Peyer's patch (tissue), 4 donors: ENCODE data around the gene DSCAML1. TPM values are rescaled to one million over a fixed set of nuclear protein-coding genes. Genes with fewer than 3 reads are reported as not detected.

Experiments
- DNase-seq, 3 donors: peaks; one replicate each; pipeline ENCODE4 v3.0.0-alpha.2; 2017 to 2019
- H3K27ac ChIP-seq, 4 donors: fragments of 200-600 bp; sonication (generic); one replicate each; pipeline ENCODE4 v1.5.1; 2016 to 2019
- H3K27me3 ChIP-seq, 2 donors: fragments of 200-600 bp; sonication (generic); one replicate each; pipeline ENCODE4 v1.5.1; 2019
- H3K36me3 ChIP-seq, 3 donors: fragments of 200-600 bp; sonication (generic); one replicate each; pipeline ENCODE4 v1.5.1; 2016 to 2019
- H3K4me1 ChIP-seq, 4 donors: fragments of 200-600 bp; sonication (generic); one replicate each; pipeline ENCODE4 v1.5.1; 2016 to 2019
- H3K4me3 ChIP-seq, 4 donors: fragments of 200-600 bp; sonication (generic); 1 replicate in 3 of 4; 2 replicates in 1 of 4; pipeline ENCODE4 v1.5.1; 2016 to 2019; ENCODE audit warnings: mild to moderate bottlenecking in 1 of 4
- H3K9me3 ChIP-seq, 4 donors: fragments of 200-600 bp; sonication (generic); one replicate each; pipeline ENCODE4 v1.5.1; 2016 to 2019; ENCODE audit warnings: mild to moderate bottlenecking in 1 of 4
- CTCF ChIP-seq, 6 experiments: fragments of 450-650 bp in 4 of 6; fragments of 200-600 bp in 2 of 6; sonication (generic) in 1 of 6; IDR thresholded peaks; one replicate each; pipeline ENCODE4 v1.5.1; 2017 to 2019; ENCODE audit warnings: antibody characterized with exemption in 6 of 6, mild to moderate bottlenecking in 3 of 6, moderate library complexity in 1 of 6
- POLR2A ChIP-seq, 2 donors: fragments of 450-650 bp; IDR thresholded peaks; one replicate each; pipeline ENCODE4 v1.5.1; 2017; ENCODE audit warnings: antibody characterized with exemption in 2 of 2, mild to moderate bottlenecking in 2 of 2, moderate library complexity in 2 of 2
- total RNA-seq, 4 donors: library from RNA; depleted of rRNA; stranded (reverse); fragments of >200 nt; gene quantifications; one replicate each; pipeline ENCODE4 v1.1.0, GENCODE V29; 2016

The DSCAML1 gene
- total RNA-seq, 4 donors from 2014 or later: 0.18 to 5.8 (median 2.9) TPM

DNA sequence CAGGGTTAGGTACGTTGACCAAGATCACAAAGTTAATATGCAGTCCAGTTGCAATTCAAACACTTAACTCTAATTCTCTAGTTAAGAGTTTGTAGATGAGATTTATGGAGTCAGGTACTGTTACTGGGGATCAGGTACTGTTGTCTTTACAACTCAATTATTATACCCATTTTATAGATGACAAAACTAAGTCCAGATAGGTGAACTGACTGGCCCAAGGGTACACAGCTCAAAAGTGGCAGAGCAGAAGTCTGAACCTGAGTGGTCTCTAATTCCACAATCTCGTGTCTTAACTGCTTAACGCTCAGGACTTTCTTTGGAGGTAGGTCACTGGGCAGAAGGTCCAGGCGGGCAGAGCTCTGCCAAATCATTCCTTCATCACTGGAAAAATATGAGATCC lies 77.5 kb downstream of the DSCAML1 start:
- H3K36me3 ChIP-seq: no peaks in the 10 kb centered on the region
- H3K27ac ChIP-seq: no peak overlapping the region
- H3K27me3 ChIP-seq: no peaks in the 10 kb centered on the region
- no peaks in the 10 kb centered on the region for H3K9me3 ChIP-seq
- H3K4me1 ChIP-seq: no peaks in the 10 kb centered on the region
- no peak for TF ChIP-seq POLR2A (IDR thresholded peaks at IDR 0.05)
- TF ChIP-seq CTCF (IDR thresholded peaks at IDR 0.05): no peak
- DNase-seq: no peak
- H3K4me3 ChIP-seq: no peak overlapping the region

DNA sequence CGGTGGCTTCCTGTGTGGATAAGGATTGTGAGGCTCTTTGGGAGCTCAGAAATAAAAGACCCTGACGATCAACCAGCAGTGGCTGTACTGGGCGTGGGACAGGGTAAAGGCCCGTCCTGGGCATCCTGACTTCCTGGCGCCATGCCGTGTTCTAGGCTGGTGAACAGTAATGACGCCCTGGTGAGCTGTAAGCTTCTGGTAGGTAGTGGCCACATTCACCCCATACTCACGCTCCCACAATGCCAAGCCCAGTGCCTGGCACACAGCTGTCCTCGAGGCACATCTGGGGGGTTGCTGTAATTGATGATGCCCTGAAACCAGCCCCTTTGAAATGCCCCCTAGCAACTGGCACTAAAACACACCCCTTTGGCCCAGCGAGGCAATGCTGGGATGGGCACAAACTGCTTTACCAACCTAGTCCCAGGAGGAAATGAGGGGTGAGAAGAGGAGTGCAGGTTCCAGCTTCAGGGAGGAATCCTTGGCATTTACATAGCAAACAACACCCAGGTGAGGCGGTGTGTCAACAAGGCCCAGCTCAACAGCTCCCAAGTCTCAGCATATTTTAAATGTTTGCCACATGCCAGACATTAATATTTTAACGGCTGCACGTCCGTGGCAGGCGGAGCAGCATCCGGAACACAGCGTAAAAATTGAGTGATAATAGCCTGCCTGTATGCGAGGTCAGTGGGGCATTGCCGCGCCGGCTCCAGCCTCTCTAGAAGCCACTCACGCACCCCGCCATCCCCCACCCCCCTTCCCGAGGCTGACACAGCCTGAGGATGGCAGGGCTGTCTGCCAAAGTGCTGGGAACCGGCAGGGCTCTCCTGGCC lies 79.3 kb downstream of the DSCAML1 start:
- H3K9me3 ChIP-seq: no peaks in the 10 kb centered on the region
- TF ChIP-seq CTCF (IDR thresholded peaks at IDR 0.05): no peak
- TF ChIP-seq POLR2A (IDR thresholded peaks at IDR 0.05): no peak
- H3K4me3 ChIP-seq: no peak overlapping the region
- DNase-seq: no peak
- H3K27ac ChIP-seq: no peak overlapping the region
- H3K4me1 ChIP-seq: no peaks in the 10 kb centered on the region
- H3K36me3 ChIP-seq: no peaks in the 10 kb centered on the region
- H3K27me3 ChIP-seq: no peaks in the 10 kb centered on the region

DNA sequence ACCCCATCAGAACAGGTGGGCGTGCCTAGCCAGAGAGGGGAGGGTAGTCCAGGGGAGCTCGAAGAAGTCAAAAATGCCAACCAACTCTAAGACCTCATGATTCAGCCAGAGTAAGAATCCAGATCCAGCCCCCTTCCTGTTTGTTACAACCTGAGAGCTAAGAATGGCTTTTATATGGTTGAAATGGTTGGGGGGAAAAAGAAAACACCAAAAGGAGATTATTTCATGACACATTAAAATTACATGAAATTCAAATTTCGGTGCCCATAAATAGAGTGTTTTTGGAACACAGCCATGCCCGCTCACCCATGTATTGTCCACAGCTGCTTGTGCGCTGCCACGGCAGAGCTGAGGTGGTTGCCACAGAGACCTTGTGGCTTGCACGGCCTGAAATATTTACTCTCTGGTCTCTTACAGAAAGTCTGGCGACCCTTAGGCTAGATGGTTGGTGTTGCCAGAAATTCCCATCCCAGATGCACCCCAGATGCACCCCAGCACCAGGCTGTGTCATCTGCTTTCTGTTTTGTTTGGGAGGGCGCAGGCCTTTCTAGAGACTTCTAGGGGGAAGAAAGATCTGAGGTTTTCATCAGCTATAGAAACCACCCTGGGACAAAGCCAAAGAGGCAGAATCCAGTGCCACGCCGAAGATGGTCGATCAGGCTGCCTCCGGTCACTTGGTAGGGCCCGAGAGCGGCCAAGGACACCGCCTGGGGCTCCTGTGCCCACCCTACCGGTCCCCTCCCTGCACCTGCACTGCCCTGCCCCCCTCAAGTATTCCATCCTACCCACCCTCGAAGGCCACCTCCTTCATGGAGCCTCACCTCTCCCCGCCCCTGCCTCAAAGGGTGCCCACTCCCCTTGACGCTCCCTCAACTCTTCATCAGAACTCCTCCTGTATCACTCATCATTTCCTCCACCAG lies 80.2 kb downstream of the DSCAML1 start:
- no peak for DNase-seq
- Histone ChIP-seq H3K9me3 (no peaks in the 10 kb centered on the region), H3K36me3 (no peaks in the 10 kb centered on the region), H3K27me3 (no peaks in the 10 kb centered on the region), H3K27ac (no peak overlapping the region), H3K4me1 (no peaks in the 10 kb centered on the region), H3K4me3 (no peak overlapping the region)
- TF ChIP-seq CTCF (IDR thresholded peaks at IDR 0.05) (no peak), POLR2A (IDR thresholded peaks at IDR 0.05) (no peak)

- no peak for TF ChIP-seq CTCF (IDR thresholded peaks at IDR 0.05)
- no peak for TF ChIP-seq POLR2A (IDR thresholded peaks at IDR 0.05)
- Histone ChIP-seq H3K27me3 (no peaks in the 10 kb centered on the region), H3K27ac (no peak overlapping the region)
Measured at GRCh38 chr11:117715801-117716200, 81.2 kb downstream of the DSCAML1 start.

GRCh38 chr11:117713538-117713991 lies 83.5 kb downstream of the DSCAML1 start:
- Histone ChIP-seq H3K9me3 (no peaks in the 10 kb centered on the region), H3K4me3 (no peak overlapping the region), H3K4me1 (no peaks in the 10 kb centered on the region), H3K36me3 (no peaks in the 10 kb centered on the region), H3K27me3 (no peaks in the 10 kb centered on the region), H3K27ac (no peak overlapping the region)
- DNase-seq: no peak
- TF ChIP-seq CTCF (IDR thresholded peaks at IDR 0.05): no peak
- no peak for TF ChIP-seq POLR2A (IDR thresholded peaks at IDR 0.05)

More at GRCh38 chr11:117715801-117716200, 81.2 kb downstream of the DSCAML1 start:
- Histone ChIP-seq H3K4me1 (no peaks in the 10 kb centered on the region), H3K4me3 (no peak overlapping the region), H3K9me3 (no peaks in the 10 kb centered on the region), H3K36me3 (no peaks in the 10 kb centered on the region)
- DNase-seq: no peak
